Common myeloid progenitor, CD34-positive (primary cell): ENCODE results near the gene ADARB2.
A peak's percentile ranks its signal among the peaks of the same experiment; 100 is the strongest.
"Not testable (repeated sequence)": the region's sequence is repeated elsewhere in the genome, so short reads cannot be mapped to it uniquely, and the experiment has no call there.

Experiments
- CTCF ChIA-PET: fragments of 350-600 bp; sonication (Branson Sonifier 250); formaldehyde crosslinking; loops from one replicate; lab custom pipeline; 2021; ENCODE audit warnings: antibody characterized with exemption; lab: Charles Lee
- POLR2A ChIA-PET: fragments of 350-600 bp; sonication (Branson Sonifier 250); formaldehyde crosslinking; loops from one replicate; lab custom pipeline; 2021; ENCODE audit warnings: antibody characterized with exemption; lab: Charles Lee
- DNase-seq, 3 donors: peaks; one replicate each; pipeline versions ENCODE4 v3.0.0 to v3.0.0-alpha.2; 2013
- H3K27ac ChIP-seq, 2 experiments: 1 replicate in 1 of 2; 2 replicates in 1 of 2; pipeline ENCODE4 v1.7.0; 2013; ENCODE audit warnings: inconsistent platforms in 2 of 2, low read length in 2 of 2, mild to moderate bottlenecking in 2 of 2, low read depth in 1 of 2, moderate library complexity in 1 of 2; ENCODE audit not compliant: severe bottlenecking in 2 of 2, insufficient read depth in 1 of 2, poor library complexity in 1 of 2
- H3K27me3 ChIP-seq, 5 experiments: replicated peaks in 2 of 5; 1 replicate in 3 of 5; 2 replicates in 2 of 5; pipeline versions ENCODE4 v1.6.1 to v1.7.0; 2013; ENCODE audit warnings: low read length in 4 of 5, mild to moderate bottlenecking in 2 of 5, moderate library complexity in 2 of 5, inconsistent platforms in 1 of 5; ENCODE audit not compliant: insufficient read depth in 5 of 5, control insufficient read depth in 4 of 5
- H3K36me3 ChIP-seq, 4 experiments: 1 replicate in 2 of 4; 2 replicates in 2 of 4; pipeline versions ENCODE4 v1.6.1 to v1.7.0; 2013; ENCODE audit warnings: low read length in 3 of 4, control low read depth in 1 of 4, mild to moderate bottlenecking in 1 of 4; ENCODE audit not compliant: control insufficient read depth in 4 of 4, insufficient read depth in 4 of 4
- H3K4me1 ChIP-seq, 4 experiments: 1 replicate in 3 of 4; 2 replicates in 1 of 4; pipeline versions ENCODE4 v1.6.1 to v1.7.1; 2013; ENCODE audit warnings: low read length in 3 of 4, mild to moderate bottlenecking in 3 of 4, control low read depth in 1 of 4, inconsistent platforms in 1 of 4, moderate library complexity in 1 of 4; ENCODE audit not compliant: control insufficient read depth in 4 of 4, insufficient read depth in 4 of 4; ENCODE audit errors: control extremely low read depth in 1 of 4
- H3K4me3 ChIP-seq, 7 experiments: 1 replicate in 4 of 7; 2 replicates in 3 of 7; pipeline versions ENCODE4 v1.5.1 to v1.7.0; 2013; ENCODE audit warnings: mild to moderate bottlenecking in 7 of 7, low read length in 6 of 7, moderate library complexity in 6 of 7, inconsistent platforms in 2 of 7, low read depth in 2 of 7, control low read depth in 1 of 7; ENCODE audit not compliant: insufficient read depth in 4 of 7, control insufficient read depth in 1 of 7; ENCODE audit errors: extremely low read depth in 1 of 7
- H3K9me3 ChIP-seq, 5 experiments: 1 replicate in 4 of 5; 2 replicates in 1 of 5; pipeline versions ENCODE4 v1.6.1 to v1.7.1; 2013; ENCODE audit warnings: low read length in 4 of 5, mild to moderate bottlenecking in 2 of 5, inconsistent platforms in 1 of 5, low read depth in 1 of 5, moderate library complexity in 1 of 5; ENCODE audit not compliant: control insufficient read depth in 4 of 5, insufficient read depth in 2 of 5; ENCODE audit errors: control extremely low read depth in 1 of 5
- WGBS: methylation state at CpG from one replicate; pipeline ENCODE4 v1.1.5; 2013; ENCODE audit not compliant: insufficient coverage; 5-methylcytosine and 5-hydroxymethylcytosine counted together

ADARB2 gene

DNA sequence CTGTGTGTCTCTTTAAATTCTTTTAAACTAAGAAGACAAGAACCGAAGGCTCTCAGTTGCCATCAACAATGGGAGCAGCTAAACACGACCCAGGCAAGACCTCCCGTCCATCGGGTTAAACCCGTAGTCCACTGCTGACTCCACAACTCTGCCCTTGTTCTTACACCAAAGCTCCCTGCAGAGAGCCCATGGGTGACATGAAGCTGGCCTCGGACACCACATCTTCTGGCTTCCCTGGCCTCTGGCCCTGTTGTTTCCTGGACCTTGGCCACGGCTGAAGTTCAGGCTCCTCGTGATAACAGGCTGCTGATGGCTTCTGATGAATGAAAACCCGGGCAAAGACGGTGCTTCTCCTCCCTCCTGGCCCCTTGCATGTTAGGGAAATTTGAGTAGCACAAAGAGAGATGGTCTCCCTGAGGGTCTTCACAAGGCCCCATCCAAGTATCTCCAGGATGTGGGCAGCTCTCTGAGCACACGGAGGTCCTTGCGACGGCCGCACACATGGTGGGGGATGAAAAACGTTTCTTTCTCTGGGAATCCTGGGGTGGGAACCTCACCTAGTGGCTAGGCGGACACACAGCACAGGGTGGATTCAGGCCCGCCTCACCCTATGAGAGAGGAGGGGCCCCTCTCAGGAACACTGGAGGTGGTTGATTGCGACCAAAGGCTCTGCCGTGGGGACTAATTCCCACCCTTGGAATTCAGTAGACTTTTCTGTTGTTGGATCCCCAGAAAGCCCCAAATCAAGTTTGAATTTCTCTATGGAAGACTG, 271.1 kb downstream of the ADARB2 start:
- no peaks in the 10 kb centered on the region for H3K9me3 ChIP-seq
- WGBS, result 92% methylated on average over 19 of the region's 19 CpGs
- ChIA-PET POLR2A (no interaction called here), CTCF (interaction anchor here (0.8 kb wide), 1 partner anchor 8 kb away, joined by 3 read pairs; no protein-coding TSS in a partner anchor)
- H3K4me3 ChIP-seq, result no peak overlapping the region
- H3K4me1 ChIP-seq, result peaks cover 0 to 5% (median 0%) of the 10 kb centered on the region in 4 experiments
- no peak overlapping the region for H3K27ac ChIP-seq
- DNase-seq, result no peak
- H3K27me3 ChIP-seq, result peaks cover 0 to 19% (median 0%) of the 10 kb centered on the region in 5 experiments
- no peaks in the 10 kb centered on the region for H3K36me3 ChIP-seq

GRCh38 chr10:1465418-1465911, 271.9 kb downstream of the ADARB2 start:
- no peak overlapping the region for H3K27ac ChIP-seq
- CTCF ChIA-PET, result interaction anchor here (0.8 kb wide), 1 partner anchor 9 kb away, joined by 3 read pairs; no protein-coding TSS in a partner anchor
- H3K9me3 ChIP-seq, result no peaks in the 10 kb centered on the region
- 77% methylated on average over 18 of the region's 19 CpGs for WGBS
- no peak overlapping the region for H3K4me3 ChIP-seq
- no peaks in the 10 kb centered on the region for H3K36me3 ChIP-seq
- H3K4me1 ChIP-seq, result peaks cover 0 to 5% (median 0%) of the 10 kb centered on the region in 4 experiments
- peaks cover 0 to 19% (median 0%) of the 10 kb centered on the region in 5 experiments for H3K27me3 ChIP-seq
- no peak for DNase-seq
- POLR2A ChIA-PET, result no interaction called here

- no peaks in the 10 kb centered on the region for H3K36me3 ChIP-seq
- H3K27ac ChIP-seq, result no peak overlapping the region
- H3K9me3 ChIP-seq, result no peaks in the 10 kb centered on the region
- POLR2A ChIA-PET, result no interaction called here
- DNase-seq, result no peak
- peaks cover 0 to 5% (median 0%) of the 10 kb centered on the region in 4 experiments for H3K4me1 ChIP-seq
- no peak overlapping the region for H3K4me3 ChIP-seq
- CTCF ChIA-PET, result no interaction called here
- H3K27me3 ChIP-seq, result peaks cover 0 to 19% (median 0%) of the 10 kb centered on the region in 5 experiments
- WGBS, result 55% methylated on average over 17 of the region's 17 CpGs
Measured at GRCh38 chr10:1464881-1465417, 272.4 kb downstream of the ADARB2 start.

DNA sequence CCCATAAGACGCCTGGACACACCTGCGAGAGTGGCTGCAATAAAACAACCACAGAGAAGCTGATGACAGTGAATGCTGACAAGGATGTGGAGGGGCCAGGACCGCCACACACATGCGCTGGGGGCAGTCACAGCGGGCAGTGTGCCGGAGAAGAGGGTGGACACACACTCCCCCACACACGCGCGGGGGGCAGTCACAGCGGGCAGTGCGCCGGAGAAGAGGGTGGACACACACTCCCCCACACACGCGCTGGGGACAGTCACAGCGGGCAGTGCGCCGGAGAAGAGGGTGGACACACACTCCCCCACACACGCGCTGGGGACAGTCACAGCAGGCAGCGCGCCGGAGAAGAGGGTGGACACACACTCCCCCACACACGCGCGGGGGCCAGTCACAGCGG, 273.4 kb downstream of the ADARB2 start:
- H3K4me1 ChIP-seq, H3K27ac ChIP-seq, H3K9me3 ChIP-seq, H3K36me3 ChIP-seq, CTCF ChIA-PET, DNase-seq, H3K4me3 ChIP-seq: not testable (repeated sequence)
- H3K27me3 ChIP-seq, result peaks cover 0 to 19% (median 0%) of the 10 kb centered on the region in 5 experiments
- POLR2A ChIA-PET, result interaction anchor here (0.8 kb wide), 1 partner anchor 46 kb away, joined by 4 read pairs; no protein-coding TSS in a partner anchor
- 94% methylated on average over 6 of the region's 26 CpGs for WGBS

GRCh38 chr10:1462994-1463633, 274.2 kb downstream of the ADARB2 start:
- DNase-seq, result peak in 2 of 3 donors; percentile 13 to 17
- POLR2A ChIA-PET, result interaction anchor here (0.8 kb wide), 1 partner anchor 47 kb away, joined by 4 read pairs; no protein-coding TSS in a partner anchor
- CTCF ChIA-PET, result interaction anchor here (1.3 kb wide), 1 partner anchor 15 kb away, joined by 3 read pairs; no protein-coding TSS in a partner anchor
- 73% methylated on average over 23 of the region's 23 CpGs for WGBS
- Histone ChIP-seq H3K36me3 (no peaks in the 10 kb centered on the region), H3K27ac (no peak overlapping the region), H3K9me3 (no peaks in the 10 kb centered on the region), H3K4me3 (no peak overlapping the region), H3K4me1 (peaks cover 0 to 5% (median 0%) of the 10 kb centered on the region in 4 experiments), H3K27me3 (peaks cover 0 to 15% (median 0%) of the 10 kb centered on the region in 5 experiments)

DNA sequence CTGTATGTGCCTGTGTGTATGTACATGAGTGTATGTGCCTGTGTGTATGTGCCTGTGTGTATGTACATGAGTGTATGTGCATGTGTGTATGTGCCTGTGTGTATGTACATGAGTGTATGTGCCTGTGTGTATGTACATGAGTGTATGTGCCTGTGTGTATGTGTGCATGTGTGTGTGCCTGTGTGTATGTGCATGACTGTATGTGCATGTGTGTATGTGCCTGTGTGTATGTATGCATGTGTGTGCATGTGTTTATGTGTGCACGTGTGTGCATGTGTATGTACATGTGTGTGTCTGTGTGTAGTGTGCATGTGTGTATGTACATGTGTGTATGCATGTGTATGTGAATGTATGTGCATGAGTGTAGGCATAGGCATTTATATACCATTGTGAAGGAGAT, 274.8 kb downstream of the ADARB2 start:
- Histone ChIP-seq H3K9me3 (no peaks in the 10 kb centered on the region), H3K4me1 (peaks cover 0 to 5% (median 0%) of the 10 kb centered on the region in 4 experiments), H3K4me3 (no peak overlapping the region), H3K27me3 (peaks cover 0 to 11% (median 0%) of the 10 kb centered on the region in 5 experiments), H3K27ac (no peak overlapping the region), H3K36me3 (no peaks in the 10 kb centered on the region)
- ChIA-PET POLR2A (no interaction called here), CTCF (interaction anchor here (1.3 kb wide), 1 partner anchor 14 kb away, joined by 3 read pairs; no protein-coding TSS in a partner anchor)
- DNase-seq, result no peak
- WGBS, result 100% methylated on average over 1 of the region's 1 CpG
